SJCRH30 (cell line): ENCODE measurements around the gene PPP1R14B. TPM values are rescaled to one million over a fixed set of nuclear protein-coding genes. Genes with fewer than 3 reads are reported as not detected.
"Not testable (repeated sequence)": the region's sequence is repeated elsewhere in the genome, so short reads cannot be mapped to it uniquely, and the experiment has no call there.

Experiments
- DNase-seq, 2 experiments: peaks; one replicate each; pipeline ENCODE4 v3.0.0-alpha.2; 2015 to 2020
- H3K27ac ChIP-seq: fragments of 250-450 bp; sonication (Bioruptor Pico); 2 replicates; pipeline ENCODE4 v1.5.1; 2020; ENCODE audit warnings: mild to moderate bottlenecking, moderate library complexity
- H3K27me3 ChIP-seq: fragments of 250-450 bp; sonication (Bioruptor Pico); 2 replicates; pipeline ENCODE4 v1.5.1; 2020; ENCODE audit warnings: mild to moderate bottlenecking, moderate library complexity
- H3K36me3 ChIP-seq: fragments of 250-450 bp; sonication (Bioruptor Pico); 2 replicates; pipeline ENCODE4 v1.5.1; 2020; ENCODE audit warnings: mild to moderate bottlenecking, moderate library complexity
- H3K4me1 ChIP-seq: fragments of 250-450 bp; sonication (Bioruptor Pico); 2 replicates; pipeline ENCODE4 v1.5.1; 2020; ENCODE audit warnings: mild to moderate bottlenecking, moderate library complexity
- H3K4me3 ChIP-seq: fragments of 250-450 bp; sonication (Bioruptor Pico); 2 replicates; pipeline ENCODE4 v1.5.1; 2020; ENCODE audit warnings: mild to moderate bottlenecking, moderate library complexity
- H3K9me3 ChIP-seq: fragments of 250-450 bp; sonication (Bioruptor Pico); replicated peaks from 2 replicates; pipeline ENCODE4 v1.5.1; 2020; ENCODE audit warnings: mild to moderate bottlenecking, moderate library complexity
- total RNA-seq: library from RNA; depleted of rRNA; stranded (reverse); fragments of >200 nt; shearing (Covaris generic); gene quantifications from 2 replicates; pipeline ENCODE4 v1.2.3, GENCODE V29; 2014

Gene PPP1R14B
- total RNA-seq, 1 experiment from 2014 or later = 556 TPM

DNA sequence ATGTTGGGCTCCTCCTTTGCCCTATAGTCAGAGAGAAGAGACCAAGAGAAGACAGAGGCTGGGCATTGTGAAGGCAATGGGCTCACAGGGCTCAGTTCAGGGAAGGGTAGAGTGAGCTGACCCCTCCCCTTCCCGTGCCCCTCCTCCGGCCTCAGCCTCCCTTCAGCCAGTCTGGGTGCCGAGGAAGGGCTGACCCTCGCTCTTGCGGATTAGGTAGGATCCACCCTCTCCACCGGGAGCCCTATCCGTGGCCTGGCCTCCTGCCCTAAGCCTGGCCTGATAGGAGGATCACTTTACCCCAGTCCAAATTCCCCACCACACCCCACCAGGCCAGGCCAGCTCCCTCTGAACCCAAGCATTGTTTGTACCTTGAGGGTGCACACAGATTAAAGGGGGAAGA is 1.8 kb upstream of the PPP1R14B start:
- Histone ChIP-seq H3K27ac (no peak overlapping the region), H3K9me3 (no peaks in the 10 kb centered on the region), H3K4me1 (peaks cover 28% of the 10 kb centered on the region), H3K4me3 (no peak overlapping the region), H3K27me3 (no peaks in the 10 kb centered on the region), H3K36me3 (peaks cover 20% of the 10 kb centered on the region)
- DNase-seq = no peak

DNA sequence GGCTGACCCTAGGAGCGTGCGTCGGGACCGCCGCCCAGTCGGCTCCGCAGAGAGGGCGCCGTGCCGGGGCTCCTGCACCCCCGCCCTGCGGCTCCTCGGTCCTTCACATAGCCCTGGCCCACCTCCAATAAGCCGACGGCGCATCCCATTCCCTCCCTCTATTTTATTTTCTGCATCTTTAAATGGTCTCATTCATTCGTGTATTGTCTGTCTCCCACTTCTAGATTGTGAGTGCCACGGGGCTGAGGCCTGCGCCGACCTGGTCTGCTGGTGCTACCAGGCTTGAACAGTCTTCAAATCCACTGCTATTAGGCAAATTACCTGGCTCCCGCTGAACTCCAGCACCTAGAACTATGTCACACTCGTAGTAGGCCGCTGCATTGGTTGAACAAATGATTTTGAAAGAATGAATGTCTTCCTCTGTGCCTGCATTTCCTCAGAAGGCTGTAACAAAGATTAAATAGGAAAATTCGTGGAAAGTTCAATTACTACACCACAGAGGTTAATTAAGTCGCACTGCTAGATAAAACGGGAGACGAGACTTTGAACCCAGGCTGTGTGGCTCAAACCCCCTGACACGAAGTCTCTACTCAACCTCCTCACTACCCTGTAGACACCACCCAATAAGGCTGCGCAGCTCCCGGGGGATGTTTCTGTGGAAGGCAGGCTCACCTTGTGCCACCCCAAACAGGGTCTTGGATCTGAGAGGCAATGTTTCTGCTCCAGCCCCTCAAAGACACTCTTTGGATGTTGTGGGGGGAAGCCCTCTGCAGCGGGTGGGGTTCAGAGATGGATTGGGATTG is 1.2 kb upstream of the PPP1R14B start:
- peak overlapping the region; percentile 72 for H3K27ac ChIP-seq

GRCh38 chr11:64246621-64246870 is 197 bp downstream of the PPP1R14B start:
- H3K9me3 ChIP-seq, H3K27me3 ChIP-seq, DNase-seq: not testable (repeated sequence)
- Histone ChIP-seq H3K4me3 (peak overlapping the region; percentile 97), H3K27ac (peak overlapping the region; percentile 97), H3K36me3 (peaks cover 32% of the 10 kb centered on the region), H3K4me1 (peaks cover 37% of the 10 kb centered on the region)

More for the DNA sequence above, 1.2 kb upstream of the PPP1R14B start:
- Histone ChIP-seq H3K36me3 (peaks cover 27% of the 10 kb centered on the region), H3K9me3 (no peaks in the 10 kb centered on the region), H3K27me3 (no peaks in the 10 kb centered on the region), H3K4me1 (peaks cover 33% of the 10 kb centered on the region), H3K4me3 (peak overlapping the region; percentile 69)
- DNase-seq = no peak

GRCh38 chr11:64245797-64246620 is 734 bp downstream of the PPP1R14B start:
- Histone ChIP-seq H3K27ac (peak overlapping the region; percentile 97), H3K4me3 (peak overlapping the region; percentile 97), H3K27me3 (no peaks in the 10 kb centered on the region), H3K36me3 (peaks cover 32% of the 10 kb centered on the region), H3K4me1 (peaks cover 37% of the 10 kb centered on the region), H3K9me3 (no peaks in the 10 kb centered on the region)
- no peak for DNase-seq

DNA sequence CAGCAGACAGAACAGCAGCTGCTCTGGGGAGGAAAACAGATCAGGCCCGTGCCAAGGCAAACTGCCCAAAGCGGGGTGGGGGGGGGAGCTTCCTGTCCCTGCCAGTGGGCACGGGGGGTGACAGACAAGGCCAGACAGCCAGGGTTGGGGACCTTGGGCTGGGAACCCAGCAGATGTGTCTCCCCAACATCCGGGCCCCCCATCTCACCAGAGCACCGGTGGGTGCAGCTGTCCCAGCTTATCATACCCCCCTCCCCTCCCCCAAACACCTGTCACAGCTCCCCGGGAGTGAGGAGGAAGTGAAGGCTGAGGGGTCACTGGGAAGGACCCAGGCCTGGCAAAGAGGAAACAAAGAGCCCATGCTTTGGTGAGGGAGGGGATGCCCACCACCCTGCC is 1.3 kb downstream of the PPP1R14B start:
- peaks cover 32% of the 10 kb centered on the region for H3K36me3 ChIP-seq
- H3K27me3 ChIP-seq = no peaks in the 10 kb centered on the region
- peak overlapping the region; percentile 97 for H3K27ac ChIP-seq
- peaks cover 34% of the 10 kb centered on the region for H3K4me1 ChIP-seq
- peak; percentile 94 to 95 for DNase-seq
- H3K4me3 ChIP-seq = peak overlapping the region; percentile 97
- H3K9me3 ChIP-seq = no peaks in the 10 kb centered on the region

GRCh38 chr11:64244966-64245365 is 1.8 kb downstream of the PPP1R14B start:
- Histone ChIP-seq H3K9me3 (no peaks in the 10 kb centered on the region), H3K27me3 (no peaks in the 10 kb centered on the region), H3K4me1 (peaks cover 33% of the 10 kb centered on the region), H3K4me3 (peak overlapping the region; percentile 97), H3K36me3 (peaks cover 32% of the 10 kb centered on the region), H3K27ac (peak overlapping the region; percentile 97)
- DNase-seq = no peak

GRCh38 chr11:64244107-64244506 is 2.6 kb downstream of the PPP1R14B start:
- Histone ChIP-seq H3K9me3 (no peaks in the 10 kb centered on the region), H3K4me1 (peaks cover 28% of the 10 kb centered on the region), H3K27ac (no peak overlapping the region), H3K36me3 (peaks cover 32% of the 10 kb centered on the region), H3K4me3 (no peak overlapping the region), H3K27me3 (no peaks in the 10 kb centered on the region)
- DNase-seq = no peak

DNA sequence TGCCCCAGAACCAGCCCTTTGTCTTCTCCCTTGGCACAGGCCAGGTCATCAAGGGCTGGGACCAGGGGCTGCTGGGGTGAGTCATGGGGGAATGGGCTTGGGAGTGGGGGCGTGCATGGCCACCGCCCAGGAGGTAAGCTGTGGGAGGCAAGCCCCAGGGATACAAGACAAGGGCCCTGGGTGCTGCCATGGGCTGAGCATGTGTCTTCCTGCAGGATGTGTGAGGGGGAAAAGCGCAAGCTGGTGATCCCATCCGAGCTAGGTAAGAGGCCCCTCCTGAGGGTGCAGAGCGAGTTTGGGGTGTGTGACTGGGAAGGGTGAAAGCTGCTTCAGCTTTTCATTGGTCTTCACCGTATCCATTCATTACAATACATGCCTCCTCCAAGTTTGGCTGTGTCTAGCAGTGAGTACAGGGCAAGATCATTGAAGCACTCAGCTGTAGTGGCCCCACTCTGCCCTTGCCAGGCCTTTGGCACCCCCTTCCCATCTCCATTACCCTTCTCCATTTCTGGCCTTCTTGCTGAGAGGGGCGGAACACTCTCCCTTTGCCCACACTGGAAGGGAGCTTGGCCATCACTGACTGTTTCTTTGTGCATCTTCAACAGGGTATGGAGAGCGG is 3.4 kb downstream of the PPP1R14B start:
- Histone ChIP-seq H3K4me1 (peaks cover 23% of the 10 kb centered on the region), H3K36me3 (peaks cover 32% of the 10 kb centered on the region), H3K4me3 (no peak overlapping the region), H3K9me3 (no peaks in the 10 kb centered on the region), H3K27ac (no peak overlapping the region), H3K27me3 (no peaks in the 10 kb centered on the region)
- DNase-seq = peak; percentile 24 to 26

DNA sequence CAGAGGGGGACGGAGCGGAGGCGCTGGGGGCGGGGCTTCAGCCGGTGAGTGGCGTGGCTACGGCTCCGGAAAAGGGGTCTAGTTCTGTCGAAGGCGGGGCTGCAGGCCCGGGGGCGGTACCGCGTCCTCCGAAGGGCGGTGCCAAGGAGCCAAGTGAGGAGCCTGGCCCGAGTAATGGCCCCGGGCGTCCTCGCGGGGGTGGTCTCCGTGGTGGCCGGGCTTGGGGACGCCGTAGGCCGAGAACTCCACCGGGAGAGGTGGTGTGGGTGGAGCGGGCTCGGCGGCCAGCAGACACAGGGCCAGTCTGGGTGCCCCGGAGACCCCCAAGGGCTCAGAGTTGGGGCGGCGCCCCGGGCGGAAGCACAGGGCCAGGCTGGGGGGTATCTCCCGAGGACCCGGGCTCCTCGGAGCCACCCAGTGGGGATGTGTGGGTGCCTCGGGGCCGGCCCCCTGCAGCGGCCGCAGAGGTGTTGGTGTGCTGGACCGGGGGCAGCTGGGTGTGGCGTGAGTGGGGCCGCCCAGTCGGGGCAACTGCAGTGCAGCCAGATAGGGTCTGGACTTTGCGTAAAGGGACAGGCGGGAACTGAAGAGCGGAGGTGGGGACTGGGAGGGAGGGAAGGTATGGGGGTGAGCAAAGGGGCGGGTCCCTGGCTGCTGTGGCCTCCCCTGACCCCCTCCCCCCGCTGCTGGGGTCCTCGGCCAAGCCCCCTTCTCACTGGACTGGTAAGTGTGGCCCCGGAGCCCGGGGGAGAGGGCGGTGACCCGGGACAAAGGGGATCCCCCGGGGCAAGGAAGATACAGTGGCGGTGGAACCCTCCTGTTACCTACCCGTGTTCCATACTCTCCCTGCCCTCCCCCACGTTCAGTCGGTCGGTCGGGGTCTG is 5.0 kb downstream of the PPP1R14B start:
- peak; percentile 77 to 99 for DNase-seq
- H3K9me3 ChIP-seq = no peaks in the 10 kb centered on the region
- peak overlapping the region; percentile 86 for H3K4me3 ChIP-seq
- no peaks in the 10 kb centered on the region for H3K27me3 ChIP-seq
- H3K4me1 ChIP-seq = peaks cover 21% of the 10 kb centered on the region
- H3K36me3 ChIP-seq = peaks cover 32% of the 10 kb centered on the region
- H3K27ac ChIP-seq = peak overlapping the region; percentile 79

DNA sequence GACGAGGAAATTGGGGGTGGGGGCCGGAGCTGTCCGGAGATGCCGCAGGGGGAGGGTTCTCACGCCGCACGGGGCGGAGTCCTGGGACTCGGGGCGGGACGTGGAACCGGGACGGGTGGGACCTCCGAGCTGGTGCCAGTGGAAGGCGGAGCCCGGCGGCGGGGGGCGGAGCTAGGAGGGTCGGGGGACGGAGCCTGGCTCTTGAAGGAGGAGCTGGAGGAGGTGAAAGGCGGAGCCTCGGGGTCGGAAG is 5.6 kb downstream of the PPP1R14B start:
- Histone ChIP-seq H3K9me3 (no peaks in the 10 kb centered on the region), H3K27me3 (no peaks in the 10 kb centered on the region), H3K27ac (peak overlapping the region; percentile 70), H3K4me3 (peak overlapping the region; percentile 86), H3K4me1 (peaks cover 21% of the 10 kb centered on the region), H3K36me3 (peaks cover 30% of the 10 kb centered on the region)
- peak in 1 of 2 experiments; percentile 99 for DNase-seq

DNA sequence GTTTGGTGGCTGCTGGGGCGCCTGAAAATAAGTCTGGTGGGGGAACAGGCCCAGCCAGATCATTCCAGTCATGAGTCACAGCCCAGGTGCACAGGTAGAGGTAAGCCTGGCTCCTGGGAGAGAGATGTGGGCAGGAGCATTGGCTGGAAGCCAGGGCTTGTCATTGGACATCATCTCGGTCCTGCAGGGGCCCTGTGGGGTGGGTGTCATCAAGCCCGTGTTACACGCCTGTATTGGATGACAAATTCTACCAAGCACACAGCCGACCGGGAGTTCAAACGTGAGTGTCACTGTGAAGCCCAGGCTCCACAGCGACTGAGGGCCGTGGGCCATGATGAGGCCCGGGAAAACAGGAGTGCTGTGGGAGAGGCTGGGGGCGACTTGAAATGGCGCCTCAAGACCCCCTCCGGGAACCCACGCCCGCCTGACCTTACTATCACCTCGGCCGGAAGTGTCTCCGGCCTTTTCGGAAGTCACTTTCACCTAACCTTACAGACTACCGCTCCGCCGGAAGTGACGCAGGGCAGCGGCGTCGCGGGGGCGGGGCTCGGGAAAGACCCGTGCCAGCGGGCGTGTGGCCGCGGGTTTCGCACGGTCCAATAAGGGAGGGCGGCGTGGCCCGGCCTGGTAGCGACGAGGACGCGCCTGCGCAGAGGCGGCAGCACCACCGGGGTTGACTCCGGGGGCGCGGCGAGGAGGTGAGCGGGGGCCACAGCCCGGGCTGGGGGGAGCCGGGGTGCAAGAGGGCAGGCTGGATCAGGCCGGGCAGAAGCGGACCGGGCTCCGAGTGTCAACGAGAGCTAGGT is 6.1 kb downstream of the PPP1R14B start, which contains the start of gene FKBP2:
Gene FKBP2 (plus strand): TSS at position 661 of the 806 bp plus-strand sequence. CDS start 1,293 bp downstream, outside the sequence.
- Histone ChIP-seq H3K4me1 (peaks cover 21% of the 10 kb centered on the region), H3K36me3 (peaks cover 28% of the 10 kb centered on the region), H3K9me3 (no peaks in the 10 kb centered on the region), H3K4me3 (peak within 1 kb of the TSS; percentile 86), H3K27me3 (no peaks in the 10 kb centered on the region), H3K27ac (peak within 1 kb of the TSS; percentile 79)
- DNase-seq = peak; percentile 96

GRCh38 chr11:64239662-64240434 is 6.9 kb downstream of the PPP1R14B start:
- no peaks in the 10 kb centered on the region for H3K27me3 ChIP-seq
- H3K27ac ChIP-seq = peak overlapping the region; percentile 70
- H3K36me3 ChIP-seq = peaks cover 20% of the 10 kb centered on the region
- no peak for DNase-seq
- no peaks in the 10 kb centered on the region for H3K9me3 ChIP-seq
- H3K4me1 ChIP-seq = peaks cover 21% of the 10 kb centered on the region
- H3K4me3 ChIP-seq = peak overlapping the region; percentile 86

DNA sequence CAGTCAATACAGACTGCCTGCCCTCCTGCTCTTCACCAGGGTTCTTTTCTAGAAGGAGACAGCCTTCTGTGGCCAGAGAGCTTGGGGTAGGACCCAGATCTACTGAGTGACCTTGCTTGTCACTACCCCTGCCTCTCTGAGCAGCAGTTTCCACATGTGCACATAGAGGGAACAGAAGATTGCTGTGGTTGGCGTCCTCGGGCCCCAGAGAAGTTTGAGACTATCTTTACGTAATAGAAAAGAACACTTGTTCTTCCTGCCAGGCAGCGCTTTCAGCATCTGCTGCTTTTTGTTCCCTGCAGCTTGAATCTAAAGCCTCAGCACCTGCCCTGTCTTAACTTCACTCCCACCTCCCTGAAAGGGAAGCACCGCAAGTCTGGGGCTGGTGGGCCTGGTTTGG is 7.7 kb downstream of the PPP1R14B start:
- peaks cover 21% of the 10 kb centered on the region for H3K4me1 ChIP-seq
- no peaks in the 10 kb centered on the region for H3K9me3 ChIP-seq
- no peaks in the 10 kb centered on the region for H3K27me3 ChIP-seq
- H3K36me3 ChIP-seq = peaks cover 16% of the 10 kb centered on the region
- no peak overlapping the region for H3K27ac ChIP-seq
- DNase-seq = no peak
- H3K4me3 ChIP-seq = no peak overlapping the region
